BE2C (cell line): ENCODE data around the gene PAH.

ENCODE experiments used
- DNase-seq: peaks from one replicate; pipeline ENCODE4 v3.0.0-alpha.2; 2020
- H3K27me3 ChIP-seq: fragments of 250-450 bp; sonication (Bioruptor Pico); 2 replicates; pipeline ENCODE4 v1.5.1; 2020; ENCODE audit warnings: mild to moderate bottlenecking
- H3K36me3 ChIP-seq: fragments of 250-450 bp; sonication (Bioruptor Pico); 2 replicates; pipeline ENCODE4 v1.5.1; 2020; ENCODE audit warnings: mild to moderate bottlenecking
- H3K4me1 ChIP-seq: fragments of 250-450 bp; sonication (Bioruptor Pico); 2 replicates; pipeline ENCODE4 v1.5.1; 2020
- H3K4me3 ChIP-seq: 2 replicates; pipeline ENCODE4 v1.5.1; 2011; ENCODE audit warnings: low read depth, low read length
- H3K9me3 ChIP-seq: fragments of 250-450 bp; sonication (Bioruptor Pico); 2 replicates; pipeline ENCODE4 v1.5.1; 2020
- TF ChIP-seq, protein P1 (sequence below): IDR thresholded peaks from 2 replicates; pipeline ENCODE4 v1.5.1; 2012; ENCODE audit warnings: mild to moderate bottlenecking, low read depth, low read length

The PAH gene

DNA sequence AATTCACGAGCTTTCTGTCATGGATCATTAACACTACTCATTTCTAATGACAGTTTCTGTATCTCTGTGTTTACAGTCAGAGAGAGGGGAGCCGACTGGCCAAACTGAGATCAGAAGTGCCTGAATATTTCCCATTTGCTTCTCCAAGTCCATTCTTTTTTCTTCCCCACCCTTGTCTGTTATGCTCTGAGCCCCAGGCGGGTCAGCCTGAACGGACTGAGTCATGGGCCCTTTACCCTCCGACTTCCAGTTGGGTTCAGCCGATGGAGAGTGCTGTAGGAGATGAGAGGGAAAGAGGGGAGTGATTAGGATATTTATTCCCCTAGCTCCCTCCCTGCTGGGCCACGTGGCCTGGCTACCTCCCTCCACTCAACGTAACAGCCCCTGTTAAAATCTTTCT, 104.7 kb downstream of the PAH start:
- Histone ChIP-seq H3K4me1 (no peaks in the 10 kb centered on the region), H3K27me3 (peaks cover 20% of the 10 kb centered on the region), H3K36me3 (no peaks in the 10 kb centered on the region), H3K9me3 (no peaks in the 10 kb centered on the region), H3K4me3 (no peak overlapping the region)
- TF ChIP-seq, protein P1, sequence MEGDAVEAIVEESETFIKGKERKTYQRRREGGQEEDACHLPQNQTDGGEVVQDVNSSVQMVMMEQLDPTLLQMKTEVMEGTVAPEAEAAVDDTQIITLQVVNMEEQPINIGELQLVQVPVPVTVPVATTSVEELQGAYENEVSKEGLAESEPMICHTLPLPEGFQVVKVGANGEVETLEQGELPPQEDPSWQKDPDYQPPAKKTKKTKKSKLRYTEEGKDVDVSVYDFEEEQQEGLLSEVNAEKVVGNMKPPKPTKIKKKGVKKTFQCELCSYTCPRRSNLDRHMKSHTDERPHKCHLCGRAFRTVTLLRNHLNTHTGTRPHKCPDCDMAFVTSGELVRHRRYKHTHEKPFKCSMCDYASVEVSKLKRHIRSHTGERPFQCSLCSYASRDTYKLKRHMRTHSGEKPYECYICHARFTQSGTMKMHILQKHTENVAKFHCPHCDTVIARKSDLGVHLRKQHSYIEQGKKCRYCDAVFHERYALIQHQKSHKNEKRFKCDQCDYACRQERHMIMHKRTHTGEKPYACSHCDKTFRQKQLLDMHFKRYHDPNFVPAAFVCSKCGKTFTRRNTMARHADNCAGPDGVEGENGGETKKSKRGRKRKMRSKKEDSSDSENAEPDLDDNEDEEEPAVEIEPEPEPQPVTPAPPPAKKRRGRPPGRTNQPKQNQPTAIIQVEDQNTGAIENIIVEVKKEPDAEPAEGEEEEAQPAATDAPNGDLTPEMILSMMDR = no peak
- no peak for DNase-seq

DNA sequence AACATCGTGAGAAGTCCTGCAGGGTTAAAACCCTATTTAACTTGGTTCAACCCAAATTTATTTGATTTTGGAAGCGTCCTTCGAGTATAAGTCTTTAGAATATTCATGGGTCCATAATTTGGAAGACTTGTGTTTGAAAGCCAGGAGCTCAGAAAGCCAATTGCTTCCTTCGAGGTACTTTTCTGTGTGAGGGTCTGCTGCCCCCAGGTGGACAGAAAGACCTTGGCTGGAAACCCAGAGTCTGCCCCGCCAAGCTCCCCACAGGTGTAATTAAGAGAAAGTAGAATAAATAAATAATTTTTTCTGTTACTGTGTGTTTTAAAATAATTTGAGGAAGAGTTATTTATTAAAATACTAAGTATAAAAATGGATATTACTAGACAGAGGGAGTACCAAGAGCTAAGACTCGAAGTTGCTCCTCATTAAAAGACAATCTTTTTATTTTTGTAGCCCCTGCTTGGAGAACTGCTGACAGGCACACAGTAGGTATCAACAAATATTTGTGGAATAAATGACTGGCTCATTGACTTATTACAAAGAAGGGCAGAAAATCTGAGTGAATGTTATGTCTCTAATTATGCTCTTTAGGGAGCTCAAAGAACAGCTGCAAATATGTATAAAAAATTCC, 105.8 kb downstream of the PAH start:
- Histone ChIP-seq H3K9me3 (no peaks in the 10 kb centered on the region), H3K36me3 (no peaks in the 10 kb centered on the region), H3K27me3 (peaks cover 20% of the 10 kb centered on the region), H3K4me3 (no peak overlapping the region), H3K4me1 (no peaks in the 10 kb centered on the region)
- peak; percentile 41 for DNase-seq
- TF ChIP-seq, protein P1 = peak; percentile 84

DNA sequence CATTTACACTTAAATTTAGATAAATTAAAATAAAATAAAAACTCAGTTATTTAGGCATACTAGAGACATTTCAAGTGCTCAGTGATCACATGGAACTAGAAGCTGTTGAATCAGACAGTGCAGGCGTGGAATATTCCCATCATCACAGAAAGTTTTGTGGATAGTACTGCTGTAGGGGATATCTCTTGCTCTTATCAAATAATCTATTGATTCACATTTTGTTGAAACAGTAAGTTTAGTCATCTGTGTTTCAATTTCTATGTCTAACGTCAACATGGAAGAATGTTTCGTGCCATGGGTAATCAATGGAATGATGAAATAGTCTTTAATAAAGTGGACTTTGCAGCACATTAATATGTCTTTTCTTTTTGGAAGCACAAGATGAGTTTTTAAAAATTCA, 108.6 kb downstream of the PAH start:
- Histone ChIP-seq H3K9me3 (no peaks in the 10 kb centered on the region), H3K4me3 (no peak overlapping the region), H3K27me3 (peaks cover 14% of the 10 kb centered on the region), H3K36me3 (no peaks in the 10 kb centered on the region), H3K4me1 (no peaks in the 10 kb centered on the region)
- no peak for DNase-seq
- TF ChIP-seq, protein P1 = no peak

DNA sequence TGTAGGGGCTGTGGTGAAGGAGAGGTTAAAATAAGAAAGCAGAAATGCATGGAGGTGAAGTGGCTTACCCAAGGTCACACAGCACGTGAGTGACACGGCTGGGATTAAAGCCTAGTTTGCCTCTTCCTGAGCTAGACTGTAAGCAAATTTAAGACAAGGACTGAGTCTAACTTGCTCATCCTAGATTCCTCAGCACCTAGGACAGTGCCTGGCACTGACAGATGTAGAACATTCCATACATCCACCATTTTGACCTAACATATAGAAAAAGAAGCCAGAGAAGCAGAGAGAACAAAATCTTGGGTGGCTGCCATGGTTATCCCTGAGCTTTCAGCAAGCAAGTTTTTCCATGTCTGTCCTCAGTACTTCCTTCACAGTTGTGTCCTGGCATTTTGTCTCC, 110.5 kb downstream of the PAH start:
- H3K9me3 ChIP-seq = no peaks in the 10 kb centered on the region
- no peaks in the 10 kb centered on the region for H3K36me3 ChIP-seq
- H3K27me3 ChIP-seq = peaks cover 1% of the 10 kb centered on the region; the same call in 1 of the 2 replicates
- H3K4me3 ChIP-seq = no peak overlapping the region
- no peak for DNase-seq
- no peaks in the 10 kb centered on the region for H3K4me1 ChIP-seq
- TF ChIP-seq, protein P1 = no peak

DNA sequence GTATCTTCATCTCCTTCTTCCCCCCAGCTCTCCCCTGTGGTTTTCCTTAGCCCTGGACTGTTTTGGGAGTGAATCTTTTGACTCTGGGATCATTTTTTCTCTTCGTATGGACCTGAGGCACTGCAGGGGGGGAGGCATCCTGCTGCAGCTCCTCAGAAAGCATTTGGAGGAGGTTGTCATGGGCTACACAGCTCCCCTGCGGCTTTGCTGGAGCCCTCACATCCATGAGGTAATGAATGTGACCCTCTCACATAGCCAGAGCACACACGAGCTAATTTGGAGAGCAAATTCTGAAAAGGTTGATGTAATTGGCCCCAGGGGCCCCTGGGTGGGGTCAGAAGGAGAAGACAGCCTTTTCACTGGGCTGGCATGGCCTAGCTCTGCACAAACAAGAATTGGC, 110.9 kb downstream of the PAH start:
- Histone ChIP-seq H3K9me3 (no peaks in the 10 kb centered on the region), H3K4me1 (no peaks in the 10 kb centered on the region)

DNA sequence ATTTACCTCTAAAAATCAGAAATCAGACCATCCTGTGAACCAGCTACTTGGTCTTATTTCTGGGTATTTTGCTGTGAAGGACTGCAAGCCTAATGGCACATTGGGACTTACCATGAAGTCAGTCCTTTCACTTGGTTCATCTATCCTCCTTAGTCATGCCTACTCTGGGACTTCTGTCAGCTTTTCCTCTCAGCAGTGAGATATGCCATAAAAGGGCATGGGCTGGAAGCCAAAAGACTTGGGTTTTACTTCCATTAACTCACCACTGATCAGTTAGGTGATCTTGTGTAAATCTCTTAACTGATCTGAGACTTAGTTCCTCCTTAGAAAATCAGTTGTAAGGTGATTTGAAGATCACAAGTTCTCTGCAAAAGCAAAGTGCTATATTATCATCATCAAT, 116.5 kb downstream of the PAH start:
- peaks cover 19% of the 10 kb centered on the region for H3K27me3 ChIP-seq
- no peaks in the 10 kb centered on the region for H3K36me3 ChIP-seq
- H3K4me3 ChIP-seq = no peak overlapping the region
- no peak for DNase-seq
- H3K4me1 ChIP-seq = no peaks in the 10 kb centered on the region
- H3K9me3 ChIP-seq = no peaks in the 10 kb centered on the region
- TF ChIP-seq, protein P1 = no peak

More for the DNA sequence above, 110.9 kb downstream of the PAH start:
- H3K4me3 ChIP-seq = no peak overlapping the region
- H3K27me3 ChIP-seq = no peaks in the 10 kb centered on the region
- TF ChIP-seq, protein P1 = no peak
- no peaks in the 10 kb centered on the region for H3K36me3 ChIP-seq
- no peak for DNase-seq
